ENCODE data around the gene ZDHHC12. TPM values are rescaled to one million over a fixed set of nuclear protein-coding genes. Genes with fewer than 3 reads are reported as not detected.

Gene ZDHHC12
- total RNA-seq, 3 donors from 2014 or later (not counting 1 experiment from before 2014, with no cell fraction given) = 26.1 to 37.1 (median 28.6) TPM

- Mint-ChIP-seq H3K9me3 (no peaks in the 10 kb centered on the region), H3K4me3 (no peak overlapping the region), H3K36me3 (no peaks in the 10 kb centered on the region), H3K4me1 (no peaks in the 10 kb centered on the region), H3K27me3 (ENCODE audit: low read depth in 2 of 2) (no peaks in the 10 kb centered on the region), H3K27ac (no peak overlapping the region)
- Histone ChIP-seq H3K4me1 (ENCODE audit: control insufficient read depth, insufficient read depth, low read length) (no peaks in the 10 kb centered on the region), H3K27ac (ENCODE audit: low read length) (no peak overlapping the region), H3K4me3 (ENCODE audit: low read length) (no peak overlapping the region), H3K27me3 (ENCODE audit: control insufficient read depth, insufficient read depth, low read length) (no peaks in the 10 kb centered on the region), H3K9me3 (ENCODE audit: control insufficient read depth, insufficient read depth, low read length) (no peaks in the 10 kb centered on the region), H3K36me3 (ENCODE audit: control insufficient read depth, insufficient read depth, low read length) (no peaks in the 10 kb centered on the region)
- DNase-seq (no peak), ATAC-seq (no peak)
- intact Hi-C loops (cut with micrococcal nuclease) = no loop called here
- TF ChIP-seq, protein P1, sequence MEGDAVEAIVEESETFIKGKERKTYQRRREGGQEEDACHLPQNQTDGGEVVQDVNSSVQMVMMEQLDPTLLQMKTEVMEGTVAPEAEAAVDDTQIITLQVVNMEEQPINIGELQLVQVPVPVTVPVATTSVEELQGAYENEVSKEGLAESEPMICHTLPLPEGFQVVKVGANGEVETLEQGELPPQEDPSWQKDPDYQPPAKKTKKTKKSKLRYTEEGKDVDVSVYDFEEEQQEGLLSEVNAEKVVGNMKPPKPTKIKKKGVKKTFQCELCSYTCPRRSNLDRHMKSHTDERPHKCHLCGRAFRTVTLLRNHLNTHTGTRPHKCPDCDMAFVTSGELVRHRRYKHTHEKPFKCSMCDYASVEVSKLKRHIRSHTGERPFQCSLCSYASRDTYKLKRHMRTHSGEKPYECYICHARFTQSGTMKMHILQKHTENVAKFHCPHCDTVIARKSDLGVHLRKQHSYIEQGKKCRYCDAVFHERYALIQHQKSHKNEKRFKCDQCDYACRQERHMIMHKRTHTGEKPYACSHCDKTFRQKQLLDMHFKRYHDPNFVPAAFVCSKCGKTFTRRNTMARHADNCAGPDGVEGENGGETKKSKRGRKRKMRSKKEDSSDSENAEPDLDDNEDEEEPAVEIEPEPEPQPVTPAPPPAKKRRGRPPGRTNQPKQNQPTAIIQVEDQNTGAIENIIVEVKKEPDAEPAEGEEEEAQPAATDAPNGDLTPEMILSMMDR (IDR thresholded peaks at IDR 0.05) = no peak
- 95% methylated on average over 26 of the region's 26 CpGs for WGBS (ENCODE audit: insufficient coverage)
These were observed 11.2 kb downstream of the ZDHHC12 start for GRCh38 chr9:128712451-128713410.

GRCh38 chr9:128707446-128707845, 16.5 kb downstream of the ZDHHC12 start:
- Histone ChIP-seq H3K4me3 (ENCODE audit: low read length) (no peak overlapping the region), H3K9me3 (ENCODE audit: control insufficient read depth, insufficient read depth, low read length) (no peaks in the 10 kb centered on the region), H3K27ac (ENCODE audit: low read length) (no peak overlapping the region), H3K27me3 (ENCODE audit: control insufficient read depth, insufficient read depth, low read length) (no peaks in the 10 kb centered on the region), H3K4me1 (ENCODE audit: control insufficient read depth, insufficient read depth, low read length) (peaks cover 10% of the 10 kb centered on the region), H3K36me3 (ENCODE audit: control insufficient read depth, insufficient read depth, low read length) (no peaks in the 10 kb centered on the region)
- TF ChIP-seq, protein P1 (IDR thresholded peaks at IDR 0.05) = no peak
- peaks cover 0 to 7% of the 10 kb centered on the region in 2 donors for H3K4me1 Mint-ChIP-seq
- DNase-seq (no peak), ATAC-seq (no peak)
- H3K36me3 Mint-ChIP-seq = no peaks in the 10 kb centered on the region
- intact Hi-C loops (cut with micrococcal nuclease) = no loop called here
- WGBS (ENCODE audit: insufficient coverage) = 94% methylated on average over 8 of the region's 8 CpGs
- no peaks in the 10 kb centered on the region for H3K9me3 Mint-ChIP-seq
- H3K27me3 Mint-ChIP-seq (ENCODE audit: low read depth in 2 of 2) = no peaks in the 10 kb centered on the region
- no peak overlapping the region for H3K4me3 Mint-ChIP-seq
- no peak overlapping the region for H3K27ac Mint-ChIP-seq

- DNase-seq = no peak
- Histone ChIP-seq H3K4me1 (ENCODE audit: control insufficient read depth, insufficient read depth, low read length) (peaks cover 14% of the 10 kb centered on the region), H3K4me3 (ENCODE audit: low read length) (no peak overlapping the region), H3K27me3 (ENCODE audit: control insufficient read depth, insufficient read depth, low read length) (no peaks in the 10 kb centered on the region), H3K27ac (ENCODE audit: low read length) (no peak overlapping the region), H3K9me3 (ENCODE audit: control insufficient read depth, insufficient read depth, low read length) (no peaks in the 10 kb centered on the region), H3K36me3 (ENCODE audit: control insufficient read depth, insufficient read depth, low read length) (no peaks in the 10 kb centered on the region)
- no peaks in the 10 kb centered on the region for H3K9me3 Mint-ChIP-seq
- H3K27me3 Mint-ChIP-seq (ENCODE audit: low read depth in 2 of 2) = no peaks in the 10 kb centered on the region
- TF ChIP-seq, protein P1 (IDR thresholded peaks at IDR 0.05) = no peak
- 93% methylated on average over 23 of the region's 23 CpGs for WGBS (ENCODE audit: insufficient coverage)
- no peak overlapping the region for H3K27ac Mint-ChIP-seq
- no peak overlapping the region for H3K4me3 Mint-ChIP-seq
- no peak for ATAC-seq
- H3K36me3 Mint-ChIP-seq = no peaks in the 10 kb centered on the region
- H3K4me1 Mint-ChIP-seq = peaks cover 5 to 13% of the 10 kb centered on the region in 2 donors
- intact Hi-C loops (cut with micrococcal nuclease) = no loop called here
These were observed 17.1 kb downstream of the ZDHHC12 start for GRCh38 chr9:128706671-128707381.
